ENCODE results near the gene C19orf67. TPM values are rescaled to one million over a fixed set of nuclear protein-coding genes. Genes with fewer than 3 reads are reported as not detected.
"Not testable (repeated sequence)": the region's sequence is repeated elsewhere in the genome, so short reads cannot be mapped to it uniquely, and the experiment has no call there.

C19orf67 gene
- total and polyA plus RNA-seq, 2 of the 4 experiments (the other 2 are of a cell fraction), result not detected

DNA sequence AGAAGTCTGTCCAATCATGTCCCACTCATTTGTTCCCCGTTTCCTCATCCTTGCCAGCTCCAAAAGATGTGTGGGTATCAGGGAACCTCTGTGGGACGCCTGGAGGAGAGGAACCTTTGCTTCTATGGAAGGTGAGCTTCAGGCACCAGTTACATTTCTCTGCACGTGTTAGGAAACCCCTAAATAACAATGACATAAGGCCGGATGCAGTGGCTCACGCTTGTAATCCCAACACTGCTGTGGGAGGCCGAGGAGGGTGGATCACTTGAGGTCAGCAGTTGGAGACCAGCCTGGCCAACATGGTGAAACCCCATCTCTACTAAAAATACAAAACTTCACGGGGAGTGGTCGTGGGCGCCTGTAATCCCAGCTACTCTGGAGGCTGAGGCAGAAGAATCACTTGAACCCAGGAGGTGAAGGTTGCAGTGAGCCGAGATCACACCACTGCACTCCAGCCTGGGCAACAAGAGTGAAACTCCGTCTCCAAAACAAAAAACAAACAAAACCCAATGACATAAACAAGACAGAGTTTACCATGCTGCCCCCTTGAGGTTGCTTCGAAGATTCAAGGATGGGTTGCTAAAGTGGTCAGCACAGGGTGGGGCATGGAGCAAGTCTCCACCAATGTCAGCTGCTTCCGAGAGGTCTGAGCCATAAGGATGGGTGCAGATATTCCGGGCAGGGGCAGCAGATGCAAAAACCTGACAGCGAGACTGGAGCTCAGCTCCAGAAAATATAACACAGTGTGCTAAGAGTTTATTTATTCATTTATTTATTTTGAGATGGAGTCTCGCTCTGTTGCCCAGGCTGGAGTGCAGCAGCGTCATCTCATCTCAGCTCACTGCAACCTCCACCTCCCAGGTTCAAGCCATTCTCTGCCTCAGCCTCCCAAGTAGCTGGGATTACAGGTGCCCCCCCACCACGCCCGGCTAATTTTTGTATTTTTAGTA lies 42.6 kb downstream of the C19orf67 start:
- H3K9ac ChIP-seq (ENCODE audit: low read depth, low read length); H4K91ac ChIP-seq (ENCODE audit: insufficient read depth, low read depth, low read length); in situ Hi-C loops (cut with MboI; ENCODE audit: low sequenced_read_pairs); H2BK120ac ChIP-seq (ENCODE audit: low read depth, low read length); H3K4me2 ChIP-seq (ENCODE audit: low read depth, low read length); H4K20me1 ChIP-seq (ENCODE audit: insufficient read depth, low read length); H3K4ac ChIP-seq (ENCODE audit: low read depth, low read length); dilution Hi-C loops (cut with HindIII; ENCODE audit: low sequenced_read_pairs, unreplicated experiment); H2BK20ac ChIP-seq (ENCODE audit: low read depth, low read length); H3K79me1 ChIP-seq (ENCODE audit: low read depth in 1 of 2, low read length in 2 of 2); H3K18ac ChIP-seq (ENCODE audit: low read depth, low read length); H4K8ac ChIP-seq (ENCODE audit: low read depth in 2 of 2, low read length in 2 of 2); H3K56ac ChIP-seq (ENCODE audit: extremely low read depth, insufficient read depth, low read length); H3K23ac ChIP-seq (ENCODE audit: low read depth, low read length); H2BK15ac ChIP-seq (ENCODE audit: low read depth, low read length); H3K14ac ChIP-seq (replicated peaks; ENCODE audit: low read depth, low read length); H3K27me3 ChIP-seq (ENCODE audit: control insufficient read depth, insufficient read depth, low read length); H3K4me1 ChIP-seq (ENCODE audit: control insufficient read depth, insufficient read depth, low read length); H2BK5ac ChIP-seq (ENCODE audit: low read depth, low read length, poor library complexity, severe bottlenecking); H3K9me1 ChIP-seq (ENCODE audit: insufficient read depth, low read length); BruUV-seq (replicated peaks); H3K36me3 ChIP-seq (ENCODE audit: control insufficient read depth, insufficient read depth, low read length); H4K5ac ChIP-seq (ENCODE audit: low read depth, low read length); H3K9me3 ChIP-seq (ENCODE audit: control insufficient read depth, insufficient read depth, low read length); H3K4me3 ChIP-seq (ENCODE audit: insufficient read depth, low read depth, low read length); POLR2A ChIA-PET (ENCODE audit: unreplicated experiment); H2AK5ac ChIP-seq (ENCODE audit: low read depth, low read length); intact Hi-C loops (cut with micrococcal nuclease); H3K27ac ChIP-seq (ENCODE audit: insufficient read depth, low read length): not testable (repeated sequence)
- TF ChIP-seq MAZ (IDR thresholded peaks at IDR 0.05; ENCODE audit: borderline replicate concordance, low read depth, low read length) (peak; percentile 23; the same call in 1 of the 2 replicates), RAD21 (IDR thresholded peaks at IDR 0.05; ENCODE audit: low read length) (peak; percentile 22; the same call in 1 of the 2 replicates)
- TF ChIP-seq, protein P1, sequence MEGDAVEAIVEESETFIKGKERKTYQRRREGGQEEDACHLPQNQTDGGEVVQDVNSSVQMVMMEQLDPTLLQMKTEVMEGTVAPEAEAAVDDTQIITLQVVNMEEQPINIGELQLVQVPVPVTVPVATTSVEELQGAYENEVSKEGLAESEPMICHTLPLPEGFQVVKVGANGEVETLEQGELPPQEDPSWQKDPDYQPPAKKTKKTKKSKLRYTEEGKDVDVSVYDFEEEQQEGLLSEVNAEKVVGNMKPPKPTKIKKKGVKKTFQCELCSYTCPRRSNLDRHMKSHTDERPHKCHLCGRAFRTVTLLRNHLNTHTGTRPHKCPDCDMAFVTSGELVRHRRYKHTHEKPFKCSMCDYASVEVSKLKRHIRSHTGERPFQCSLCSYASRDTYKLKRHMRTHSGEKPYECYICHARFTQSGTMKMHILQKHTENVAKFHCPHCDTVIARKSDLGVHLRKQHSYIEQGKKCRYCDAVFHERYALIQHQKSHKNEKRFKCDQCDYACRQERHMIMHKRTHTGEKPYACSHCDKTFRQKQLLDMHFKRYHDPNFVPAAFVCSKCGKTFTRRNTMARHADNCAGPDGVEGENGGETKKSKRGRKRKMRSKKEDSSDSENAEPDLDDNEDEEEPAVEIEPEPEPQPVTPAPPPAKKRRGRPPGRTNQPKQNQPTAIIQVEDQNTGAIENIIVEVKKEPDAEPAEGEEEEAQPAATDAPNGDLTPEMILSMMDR (conservative IDR thresholded peaks at IDR 0.05; ENCODE audit: low read depth, low read length), result peak; percentile 53
- Histone ChIP-seq H2AK9ac (replicated peaks; ENCODE audit: low read depth, low read length, poor library complexity) (peak overlapping the region; percentile 77), H2AFZ (replicated peaks; ENCODE audit: low read length, poor library complexity) (peak overlapping the region; percentile 61)
- DNase-seq (peak; percentile 50), ATAC-seq (ENCODE audit: low read depth) (peak; percentile 72)
- 48% methylated on average over 2 of the region's 19 CpGs; no CpG with 5 or more reads in 1 of the 2 experiments for WGBS, 2 experiments (ENCODE audit: extremely low coverage in 2 of 2, insufficient read length in 1 of 2)
- CTCF ChIA-PET, result interaction anchor here (0.6 to 1.5 kb wide), 4 partner anchors 14 to 29 kb away, joined by 3 to 6 read pairs (median 4); partner anchors contain the start of gene MISP3

Data from IMR-90 (cell line).